Measurements from ENCODE around the gene HIVEP2.

HIVEP2 gene

GRCh38 chr6:142729618-142730017 is 215.4 kb downstream of the HIVEP2 start:
- no peak for FAIRE-seq
- TF ChIP-seq PAX5 (IDR thresholded peaks at IDR 0.05; ENCODE audit: insufficient read depth, low read length, severe bottlenecking) (no peak), POLR2A (IDR thresholded peaks at IDR 0.05; ENCODE audit: low read depth, low read length) (no peak), POU2F2 (IDR thresholded peaks at IDR 0.05; ENCODE audit: low read depth, low read length) (no peak), SPI1 (IDR thresholded peaks at IDR 0.05; ENCODE audit: low read depth, low read length) (no peak), TAF1 (IDR thresholded peaks at IDR 0.05; ENCODE audit: low read depth, low read length) (no peak), POLR2AphosphoS5 (IDR thresholded peaks at IDR 0.05; ENCODE audit: low read depth, low read length) (no peak)
- no peak for DNase-seq (ENCODE audit: insufficient read length, low spot score)

DNA sequence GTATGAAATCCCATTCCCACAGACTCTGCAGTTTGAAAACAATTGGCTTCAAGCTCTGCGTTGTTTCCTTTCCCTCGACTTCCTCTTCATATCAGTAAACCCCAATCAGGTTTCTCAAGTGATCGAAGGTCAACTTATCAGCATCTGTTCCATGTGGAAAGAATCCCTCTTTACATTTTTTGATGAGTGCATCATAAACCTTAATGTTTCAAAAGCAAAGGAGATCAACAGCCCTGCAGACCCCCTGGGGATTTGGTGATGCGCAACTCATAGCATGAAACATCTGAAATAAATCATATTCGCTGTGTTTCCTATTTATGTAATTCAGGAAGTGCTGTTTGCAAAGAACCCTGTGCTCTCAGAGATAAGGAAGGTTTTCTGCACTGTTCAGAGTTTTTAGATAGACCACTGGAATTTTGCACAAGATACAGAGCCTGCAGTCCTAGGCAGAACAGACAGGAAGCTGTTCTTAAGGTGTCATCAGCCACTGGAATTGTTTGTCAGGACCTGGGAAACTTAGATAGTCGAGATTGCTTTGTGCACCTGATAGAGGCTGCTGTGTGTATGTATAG is 216.0 kb downstream of the HIVEP2 start:
- DNase-seq (ENCODE audit: insufficient read length, low spot score) (no peak), FAIRE-seq (no peak)
- 0 out of 2 replicates have a peak, but pooled peaks have one; percentile 33 for TF ChIP-seq SPI1 (IDR thresholded peaks at IDR 0.05; ENCODE audit: low read depth, low read length)
- TF ChIP-seq TAF1 (IDR thresholded peaks at IDR 0.05; ENCODE audit: low read depth, low read length): no peak

DNA sequence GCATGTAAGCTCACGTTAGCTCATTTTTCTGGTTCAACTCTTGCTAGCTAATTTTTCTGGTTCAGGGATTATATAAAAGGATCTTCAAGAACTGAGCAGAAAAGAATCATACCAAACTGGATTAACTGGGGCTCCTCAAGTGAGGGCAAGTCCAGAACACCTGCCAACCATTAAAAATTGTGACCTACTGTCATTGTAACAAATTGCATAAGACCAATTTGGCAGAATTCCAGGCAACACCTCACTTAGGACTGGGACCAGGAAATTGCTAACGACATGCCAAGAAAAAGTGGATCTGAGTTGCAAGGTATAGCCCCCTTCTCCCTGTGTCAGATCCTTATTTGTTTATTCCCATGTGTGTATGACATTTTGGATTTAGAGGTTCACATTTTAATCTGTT is 216.6 kb downstream of the HIVEP2 start:
- TF ChIP-seq POLR2A (IDR thresholded peaks at IDR 0.05; ENCODE audit: low read depth, low read length): no peak
- no peak for TF ChIP-seq POLR2AphosphoS5 (IDR thresholded peaks at IDR 0.05; ENCODE audit: low read depth, low read length)
- no peak for TF ChIP-seq SPI1 (IDR thresholded peaks at IDR 0.05; ENCODE audit: low read depth, low read length)
- no peak for TF ChIP-seq TAF1 (IDR thresholded peaks at IDR 0.05; ENCODE audit: low read depth, low read length)
- no peak for TF ChIP-seq PAX5 (IDR thresholded peaks at IDR 0.05; ENCODE audit: insufficient read depth, low read length, severe bottlenecking)
- TF ChIP-seq POU2F2 (IDR thresholded peaks at IDR 0.05; ENCODE audit: low read depth, low read length): no peak
- no peak for DNase-seq (ENCODE audit: insufficient read length, low spot score)
- no peak for FAIRE-seq

DNA sequence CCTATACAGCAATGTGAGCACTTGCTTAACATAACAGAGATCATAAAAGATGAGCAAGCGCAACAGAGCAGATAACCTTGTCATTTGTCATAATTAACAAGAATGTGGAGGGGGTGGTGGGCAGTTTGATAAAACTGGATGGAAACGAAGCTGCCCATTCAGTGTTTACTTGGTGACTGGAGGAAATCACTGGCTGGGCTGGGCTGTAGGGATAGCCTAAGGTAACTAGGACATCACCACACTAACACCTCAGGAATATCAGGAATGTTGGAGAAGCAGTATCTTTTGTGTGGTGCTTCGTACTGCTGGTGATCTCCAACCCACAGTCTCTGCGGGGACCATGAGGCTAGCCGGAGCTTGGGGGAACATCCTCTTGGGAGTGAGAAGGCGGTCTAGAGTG is 218.4 kb downstream of the HIVEP2 start:
- DNase-seq (ENCODE audit: insufficient read length, low spot score) (no peak), FAIRE-seq (no peak)
- TF ChIP-seq SPI1 (IDR thresholded peaks at IDR 0.05; ENCODE audit: low read depth, low read length): no peak
- TF ChIP-seq POU2F2 (IDR thresholded peaks at IDR 0.05; ENCODE audit: low read depth, low read length): no peak
- TF ChIP-seq PAX5 (IDR thresholded peaks at IDR 0.05; ENCODE audit: insufficient read depth, low read length, severe bottlenecking): no peak
- TF ChIP-seq POLR2AphosphoS5 (IDR thresholded peaks at IDR 0.05; ENCODE audit: low read depth, low read length): no peak
- no peak for TF ChIP-seq TAF1 (IDR thresholded peaks at IDR 0.05; ENCODE audit: low read depth, low read length)
- no peak for TF ChIP-seq POLR2A (IDR thresholded peaks at IDR 0.05; ENCODE audit: low read depth, low read length)

GRCh38 chr6:142725024-142725770 is 219.8 kb downstream of the HIVEP2 start:
- FAIRE-seq (no peak), DNase-seq (ENCODE audit: insufficient read length, low spot score) (no peak)
- TF ChIP-seq TAF1 (IDR thresholded peaks at IDR 0.05; ENCODE audit: low read depth, low read length) (no peak), POU2F2 (IDR thresholded peaks at IDR 0.05; ENCODE audit: low read depth, low read length) (no peak), PAX5 (IDR thresholded peaks at IDR 0.05; ENCODE audit: insufficient read depth, low read length, severe bottlenecking) (no peak), POLR2AphosphoS5 (IDR thresholded peaks at IDR 0.05; ENCODE audit: low read depth, low read length) (no peak)

GRCh38 chr6:142722841-142723240 is 222.1 kb downstream of the HIVEP2 start:
- FAIRE-seq (peak; percentile 50), DNase-seq (ENCODE audit: insufficient read length, low spot score) (no peak)
- TF ChIP-seq POLR2A (IDR thresholded peaks at IDR 0.05; ENCODE audit: low read depth, low read length): no peak
- TF ChIP-seq POLR2AphosphoS5 (IDR thresholded peaks at IDR 0.05; ENCODE audit: low read depth, low read length): no peak
- no peak for TF ChIP-seq POU2F2 (IDR thresholded peaks at IDR 0.05; ENCODE audit: low read depth, low read length)
- TF ChIP-seq SPI1 (IDR thresholded peaks at IDR 0.05; ENCODE audit: low read depth, low read length): no peak
- TF ChIP-seq PAX5 (IDR thresholded peaks at IDR 0.05; ENCODE audit: insufficient read depth, low read length, severe bottlenecking): no peak
- no peak for TF ChIP-seq TAF1 (IDR thresholded peaks at IDR 0.05; ENCODE audit: low read depth, low read length)

- FAIRE-seq (no peak), DNase-seq (ENCODE audit: insufficient read length, low spot score) (no peak)
- TF ChIP-seq PAX5 (IDR thresholded peaks at IDR 0.05; ENCODE audit: insufficient read depth, low read length, severe bottlenecking) (no peak), POLR2AphosphoS5 (IDR thresholded peaks at IDR 0.05; ENCODE audit: low read depth, low read length) (no peak), SPI1 (IDR thresholded peaks at IDR 0.05; ENCODE audit: low read depth, low read length) (no peak), POU2F2 (IDR thresholded peaks at IDR 0.05; ENCODE audit: low read depth, low read length) (no peak), TAF1 (IDR thresholded peaks at IDR 0.05; ENCODE audit: low read depth, low read length) (no peak), POLR2A (IDR thresholded peaks at IDR 0.05; ENCODE audit: low read depth, low read length) (no peak)
Observed at GRCh38 chr6:142722012-142722411, 223.0 kb downstream of the HIVEP2 start.

DNA sequence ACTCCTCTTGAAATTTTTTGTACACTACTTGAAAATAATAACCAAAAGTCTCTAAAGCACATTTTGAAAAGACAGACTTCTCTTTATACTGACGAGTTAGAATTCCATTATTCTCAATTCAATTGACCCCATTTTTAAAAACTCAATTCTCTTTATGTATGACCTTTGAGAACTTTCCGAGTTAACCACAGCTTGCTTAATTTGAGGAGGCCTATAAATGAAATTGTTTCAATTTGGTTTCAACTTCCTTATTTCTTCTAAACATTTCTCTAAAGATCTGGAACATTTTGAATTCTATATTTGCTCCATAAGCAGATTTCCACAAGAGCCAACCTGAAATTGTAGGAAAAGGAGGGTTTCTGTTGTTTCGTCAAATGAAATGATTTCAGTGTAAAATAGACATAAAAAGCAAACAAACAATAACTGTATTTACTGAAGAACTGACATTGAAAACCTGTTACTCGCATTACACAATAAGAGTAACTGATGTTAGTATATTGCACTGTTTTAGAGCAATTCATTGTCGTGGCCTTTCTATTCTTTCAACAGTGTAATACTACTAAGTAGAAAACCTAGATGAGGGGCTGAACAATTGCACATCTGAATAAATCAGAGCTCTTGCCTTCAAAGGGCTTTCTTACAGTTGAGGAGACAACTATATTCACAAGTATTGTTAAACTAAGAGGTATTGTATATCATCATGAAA is 223.6 kb downstream of the HIVEP2 start:
- TF ChIP-seq POLR2A (IDR thresholded peaks at IDR 0.05; ENCODE audit: low read depth, low read length): no peak
- no peak for TF ChIP-seq SPI1 (IDR thresholded peaks at IDR 0.05; ENCODE audit: low read depth, low read length)
- no peak for TF ChIP-seq TAF1 (IDR thresholded peaks at IDR 0.05; ENCODE audit: low read depth, low read length)
- TF ChIP-seq POU2F2 (IDR thresholded peaks at IDR 0.05; ENCODE audit: low read depth, low read length): no peak
- TF ChIP-seq POLR2AphosphoS5 (IDR thresholded peaks at IDR 0.05; ENCODE audit: low read depth, low read length): no peak
- no peak for TF ChIP-seq PAX5 (IDR thresholded peaks at IDR 0.05; ENCODE audit: insufficient read depth, low read length, severe bottlenecking)
- DNase-seq (ENCODE audit: insufficient read length, low spot score): no peak
- FAIRE-seq: peak; percentile 51

- FAIRE-seq: no peak
Observed at GRCh38 chr6:142718667-142719191, 226.2 kb downstream of the HIVEP2 start.

More at GRCh38 chr6:142718667-142719191, 226.2 kb downstream of the HIVEP2 start:
- TF ChIP-seq POLR2AphosphoS5 (IDR thresholded peaks at IDR 0.05; ENCODE audit: low read depth, low read length): no peak
- TF ChIP-seq SPI1 (IDR thresholded peaks at IDR 0.05; ENCODE audit: low read depth, low read length): no peak
- TF ChIP-seq POLR2A (IDR thresholded peaks at IDR 0.05; ENCODE audit: low read depth, low read length): no peak
- TF ChIP-seq PAX5 (IDR thresholded peaks at IDR 0.05; ENCODE audit: insufficient read depth, low read length, severe bottlenecking): no peak
- TF ChIP-seq POU2F2 (IDR thresholded peaks at IDR 0.05; ENCODE audit: low read depth, low read length): no peak
- DNase-seq (ENCODE audit: insufficient read length, low spot score): no peak

Measured in GM12891 (cell line).